Kidney (tissue), 14 donors: Measurements from ENCODE around the gene YPEL1. TPM values are rescaled to one million over a fixed set of nuclear protein-coding genes. Genes with fewer than 3 reads are reported as not detected.

Experiments
- DNase-seq, 5 donors: peaks; one replicate each; pipeline ENCODE4 v3.0.0-alpha.2; 2013 to 2020
- FAIRE-seq: peaks from 2 replicates; lab custom pipeline; 2012; peaks lifted over from hg19 to GRCh38; lab: Jason Lieb, UNC
- H3K27ac ChIP-seq, 2 donors: one replicate each; pipeline ENCODE4 v1.7.0; 2013; ENCODE audit warnings: low read depth in 2 of 2, low read length in 2 of 2, inconsistent platforms in 1 of 2
- H3K27me3 ChIP-seq: one replicate; pipeline ENCODE4 v1.7.1; 2013; ENCODE audit warnings: low read length, inconsistent platforms; ENCODE audit not compliant: control insufficient read depth, insufficient read depth
- H3K36me3 ChIP-seq, 3 donors: one replicate each; pipeline versions ENCODE4 v1.7.0 to v1.7.1; 2013; ENCODE audit warnings: low read length in 3 of 3, control low read depth in 1 of 3, inconsistent platforms in 1 of 3; ENCODE audit not compliant: insufficient read depth in 3 of 3, control insufficient read depth in 2 of 3
- H3K4me1 ChIP-seq, 3 donors: one replicate each; pipeline versions ENCODE4 v1.7.0 to v1.7.1; 2013; ENCODE audit warnings: low read length in 3 of 3, inconsistent platforms in 1 of 3, low read depth in 1 of 3; ENCODE audit not compliant: control insufficient read depth in 2 of 3, insufficient read depth in 2 of 3
- H3K4me3 ChIP-seq, 3 donors: one replicate each; pipeline versions ENCODE4 v1.7.0 to v1.8.1; 2013; ENCODE audit warnings: low read length in 3 of 3, control low read depth in 1 of 3, inconsistent platforms in 1 of 3
- H3K9ac ChIP-seq, 3 donors: one replicate each; pipeline versions ENCODE4 v1.7.0 to v1.7.1; 2013; ENCODE audit warnings: low read length in 3 of 3, control low read depth in 1 of 3, inconsistent platforms in 1 of 3
- H3K9me3 ChIP-seq, 3 donors: one replicate each; pipeline versions ENCODE4 v1.7.0 to v1.7.1; 2013; ENCODE audit warnings: low read length in 3 of 3, control low read depth in 1 of 3, inconsistent platforms in 1 of 3; ENCODE audit not compliant: control insufficient read depth in 2 of 3, insufficient read depth in 1 of 3
- intact Hi-C: fragments of 100-400 bp; cut with DNase I; formaldehyde crosslinking; loops from one replicate; pipeline ENCODE4 v1.11.1; 2022
- polyA plus RNA-seq: library from polyadenylated mRNA; stranded (reverse); fragments of 350-450 nt; fragmentation: Illumina TruSeq; extraction: RNeasy Lipid Tissue Mini Kit (QIAGEN cat#74804); gene quantifications from one replicate; pipeline ENCODE4 v1.2.3, GENCODE V29; 2014; ENCODE audit warnings: low read depth, low replicate concordance; ENCODE audit not compliant: insufficient read depth
- total RNA-seq: library from RNA; stranded (reverse); fragmentation: NEBNext Ultra II Directional; extraction: Animal tissue kit (Norgen Biotek cat#: 25700); gene quantifications from one replicate; pipeline ENCODE4 v1.2.1, GENCODE V29; 2021
- TF ChIP-seq, protein P1 (sequence below): IDR thresholded peaks from 3 replicates; pipeline ENCODE4 v1.5.1; 2012; ENCODE audit warnings: mild to moderate bottlenecking, moderate library complexity, borderline replicate concordance; ENCODE audit not compliant: insufficient read depth; ENCODE audit errors: extremely low read depth
- donor health status: control.
- donor health status: control.
- donor health status: control.
- donor health status: control.
- donor health status: control.
- donor health status: DM: yes; HTN: yes; CAD: no.
- donor health status: Normal renal cell carcinoma (clear cell type).

YPEL1 gene
- total and polyA plus RNA-seq, 2 donors from 2014 or later, result 2.2 to 6.1 TPM

DNA sequence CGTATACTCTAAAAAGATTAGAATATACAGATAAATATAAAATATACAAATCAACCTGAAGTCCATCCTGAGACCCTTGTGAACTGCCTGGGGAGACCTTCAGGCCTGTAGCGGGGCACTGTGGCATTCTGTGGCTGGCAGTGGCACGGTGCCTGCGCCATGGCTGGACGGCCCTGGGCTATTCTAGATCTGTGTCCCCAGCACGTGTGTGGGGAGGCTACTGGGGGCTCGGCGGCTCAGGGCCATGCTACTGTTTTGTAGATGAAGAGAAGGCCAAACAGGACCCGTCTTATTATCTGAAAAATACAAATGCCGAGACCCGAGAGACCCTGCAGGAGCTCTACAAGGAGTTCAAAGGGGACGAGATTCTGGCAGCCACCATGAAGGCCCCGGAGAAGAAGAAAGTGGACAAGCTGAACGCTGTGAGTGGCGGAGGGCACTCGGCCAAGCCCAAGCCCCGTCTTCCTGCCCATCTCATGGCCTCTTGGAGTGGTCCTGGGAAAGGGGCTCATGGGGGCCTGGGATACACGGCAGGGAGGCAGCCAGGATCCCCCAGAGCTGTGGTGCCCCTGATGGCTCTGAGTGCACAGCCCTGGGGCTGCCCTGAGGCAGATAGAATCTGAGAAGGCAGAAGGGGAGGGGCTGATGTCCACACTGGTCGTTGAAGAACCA is 51.0 kb downstream of the YPEL1 start:
- H3K36me3 ChIP-seq, result peaks cover 0 to 43% (median 11%) of the 10 kb centered on the region in 3 donors
- TF ChIP-seq, protein P1, sequence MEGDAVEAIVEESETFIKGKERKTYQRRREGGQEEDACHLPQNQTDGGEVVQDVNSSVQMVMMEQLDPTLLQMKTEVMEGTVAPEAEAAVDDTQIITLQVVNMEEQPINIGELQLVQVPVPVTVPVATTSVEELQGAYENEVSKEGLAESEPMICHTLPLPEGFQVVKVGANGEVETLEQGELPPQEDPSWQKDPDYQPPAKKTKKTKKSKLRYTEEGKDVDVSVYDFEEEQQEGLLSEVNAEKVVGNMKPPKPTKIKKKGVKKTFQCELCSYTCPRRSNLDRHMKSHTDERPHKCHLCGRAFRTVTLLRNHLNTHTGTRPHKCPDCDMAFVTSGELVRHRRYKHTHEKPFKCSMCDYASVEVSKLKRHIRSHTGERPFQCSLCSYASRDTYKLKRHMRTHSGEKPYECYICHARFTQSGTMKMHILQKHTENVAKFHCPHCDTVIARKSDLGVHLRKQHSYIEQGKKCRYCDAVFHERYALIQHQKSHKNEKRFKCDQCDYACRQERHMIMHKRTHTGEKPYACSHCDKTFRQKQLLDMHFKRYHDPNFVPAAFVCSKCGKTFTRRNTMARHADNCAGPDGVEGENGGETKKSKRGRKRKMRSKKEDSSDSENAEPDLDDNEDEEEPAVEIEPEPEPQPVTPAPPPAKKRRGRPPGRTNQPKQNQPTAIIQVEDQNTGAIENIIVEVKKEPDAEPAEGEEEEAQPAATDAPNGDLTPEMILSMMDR, result no peak

DNA sequence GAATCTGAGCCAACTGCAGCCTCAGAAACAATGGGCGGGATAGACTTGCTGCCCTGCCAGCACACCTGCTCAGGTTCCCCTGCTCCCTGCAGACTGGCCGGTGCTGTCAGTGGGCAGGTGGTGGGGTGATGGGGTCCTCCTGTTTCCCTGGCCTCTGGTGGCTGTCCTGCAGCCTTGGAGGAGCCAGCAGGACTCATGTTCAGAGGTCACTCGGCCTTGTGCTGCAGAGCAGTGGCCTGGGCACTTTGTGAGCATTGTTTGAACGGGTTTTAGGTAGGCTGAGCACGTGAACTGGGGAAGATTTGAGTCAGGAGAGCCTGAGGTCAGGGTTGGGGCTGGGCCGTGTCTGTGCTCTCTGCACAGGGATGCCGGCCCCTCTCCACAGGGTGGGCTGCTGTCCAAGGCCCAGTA is 52.2 kb downstream of the YPEL1 start:
- H3K36me3 ChIP-seq, result peaks cover 0 to 37% (median 11%) of the 10 kb centered on the region in 3 donors
- FAIRE-seq (no peak), DNase-seq (no peak)
- intact Hi-C loops, result no loop called here
- no peaks in the 10 kb centered on the region for H3K27me3 ChIP-seq
- H3K4me1 ChIP-seq, result peaks cover 0 to 24% (median 24%) of the 10 kb centered on the region in 3 donors
- TF ChIP-seq, protein P1, result no peak
- no peak overlapping the region for H3K4me3 ChIP-seq
- H3K9me3 ChIP-seq, result no peaks in the 10 kb centered on the region
- H3K9ac ChIP-seq, result no peak overlapping the region
- H3K27ac ChIP-seq, result peak overlapping the region; percentile 59 to 85

More for the DNA sequence above, 51.0 kb downstream of the YPEL1 start:
- Histone ChIP-seq H3K27ac (no peak overlapping the region), H3K9ac (no peak overlapping the region), H3K27me3 (no peaks in the 10 kb centered on the region), H3K9me3 (no peaks in the 10 kb centered on the region), H3K4me1 (peaks cover 0 to 24% (median 24%) of the 10 kb centered on the region in 3 donors), H3K4me3 (no peak overlapping the region)
- DNase-seq (peak in 1 of 5 donors; percentile 45), FAIRE-seq (no peak)
- intact Hi-C loops, result no loop called here

- H3K4me1 ChIP-seq, result peaks cover 0 to 27% (median 24%) of the 10 kb centered on the region in 3 donors
- DNase-seq, result peak in 3 of 5 donors; percentile 54 to 57 (median 54)
- H3K27ac ChIP-seq, result peak overlapping the region; percentile 66 to 85
- peaks cover 0 to 30% (median 11%) of the 10 kb centered on the region in 3 donors for H3K36me3 ChIP-seq
- H3K9me3 ChIP-seq, result no peaks in the 10 kb centered on the region
- no peak overlapping the region for H3K4me3 ChIP-seq
- FAIRE-seq, result no peak
- TF ChIP-seq, protein P1, result no peak
- H3K27me3 ChIP-seq, result no peaks in the 10 kb centered on the region
- intact Hi-C loops, result no loop called here
- H3K9ac ChIP-seq, result peak overlapping the region in 1 of 3 donors; percentile 26
Measured at GRCh38 chr22:21682385-21683175, 53.0 kb downstream of the YPEL1 start.
